DOHH2 (cell line): Measurements from ENCODE around the gene S1PR2.

Experiments used
- EZH2phosphoT487 ChIP-seq: fragments of 200-600 bp; sonication (generic); IDR thresholded peaks from 2 replicates; pipeline ENCODE4 v1.6.1; 2017; ENCODE audit warnings: borderline replicate concordance, mild to moderate bottlenecking, antibody characterized with exemption, low read length, moderate library complexity, mixed read lengths
- TF ChIP-seq, protein P1 (sequence below): fragments of 200-600 bp; sonication (generic); IDR thresholded peaks from one replicate; pipeline ENCODE4 v1.5.1; 2014; ENCODE audit warnings: antibody characterized with exemption, mild to moderate bottlenecking, low read depth, low read length; ENCODE audit not compliant: poor library complexity, severe bottlenecking

DNA sequence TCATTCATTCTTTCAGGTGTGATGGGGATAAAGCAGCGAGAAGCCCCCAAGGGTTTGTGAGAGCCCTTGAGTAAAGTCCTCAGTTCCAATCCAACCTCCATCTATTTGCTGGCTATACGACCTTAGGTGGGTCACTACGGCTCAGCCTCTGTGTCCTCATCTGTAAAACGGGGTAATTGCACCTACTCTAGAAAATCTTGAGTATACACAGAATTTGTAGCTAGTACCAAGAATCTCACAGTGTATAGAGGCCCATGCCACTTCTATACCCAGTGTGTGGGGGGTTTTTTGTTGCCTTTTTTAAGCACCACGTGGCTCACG, 36.0 kb downstream of the S1PR2 start:
- TF ChIP-seq, protein P1, sequence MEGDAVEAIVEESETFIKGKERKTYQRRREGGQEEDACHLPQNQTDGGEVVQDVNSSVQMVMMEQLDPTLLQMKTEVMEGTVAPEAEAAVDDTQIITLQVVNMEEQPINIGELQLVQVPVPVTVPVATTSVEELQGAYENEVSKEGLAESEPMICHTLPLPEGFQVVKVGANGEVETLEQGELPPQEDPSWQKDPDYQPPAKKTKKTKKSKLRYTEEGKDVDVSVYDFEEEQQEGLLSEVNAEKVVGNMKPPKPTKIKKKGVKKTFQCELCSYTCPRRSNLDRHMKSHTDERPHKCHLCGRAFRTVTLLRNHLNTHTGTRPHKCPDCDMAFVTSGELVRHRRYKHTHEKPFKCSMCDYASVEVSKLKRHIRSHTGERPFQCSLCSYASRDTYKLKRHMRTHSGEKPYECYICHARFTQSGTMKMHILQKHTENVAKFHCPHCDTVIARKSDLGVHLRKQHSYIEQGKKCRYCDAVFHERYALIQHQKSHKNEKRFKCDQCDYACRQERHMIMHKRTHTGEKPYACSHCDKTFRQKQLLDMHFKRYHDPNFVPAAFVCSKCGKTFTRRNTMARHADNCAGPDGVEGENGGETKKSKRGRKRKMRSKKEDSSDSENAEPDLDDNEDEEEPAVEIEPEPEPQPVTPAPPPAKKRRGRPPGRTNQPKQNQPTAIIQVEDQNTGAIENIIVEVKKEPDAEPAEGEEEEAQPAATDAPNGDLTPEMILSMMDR: no peak
- TF ChIP-seq EZH2phosphoT487: no peak
